PFSK-1 (cell line): ENCODE results near the gene ELMOD3.

Source experiments
- FOXP2 ChIP-seq: optimal IDR thresholded peaks from 2 replicates; pipeline ENCODE3; 2011; ENCODE audit warnings: borderline replicate concordance, control low read depth, inconsistent platforms; ENCODE audit not compliant: insufficient read depth; ENCODE audit errors: extremely low read length, extremely low read depth
- POLR2AphosphoS5 ChIP-seq: IDR thresholded peaks from 2 replicates; pipeline ENCODE4 v1.6.1; 2012; ENCODE audit warnings: low read depth, mild to moderate bottlenecking, control low read depth, low read length, moderate library complexity
- SIN3A ChIP-seq: IDR thresholded peaks from 2 replicates; pipeline ENCODE4 v1.6.1; 2012; ENCODE audit warnings: mild to moderate bottlenecking, low read length, moderate library complexity, borderline replicate concordance; ENCODE audit not compliant: insufficient read depth
- TAF1 ChIP-seq: IDR thresholded peaks from 2 replicates; pipeline ENCODE4 v1.6.1; 2012; ENCODE audit warnings: low read length, control low read depth, borderline replicate concordance; ENCODE audit not compliant: insufficient read depth
- TF ChIP-seq, protein P1 (sequence below), 2 experiments: IDR thresholded peaks; 2 replicates each; pipeline versions ENCODE4 v1.6.1 to v1.8.0; 2011 to 2012; ENCODE audit warnings: low read depth in 2 of 2, low read length in 2 of 2, control low read depth in 1 of 2, inconsistent platforms in 1 of 2, mild to moderate bottlenecking in 1 of 2, moderate library complexity in 1 of 2; ENCODE audit not compliant: insufficient read depth in 1 of 2

ELMOD3 gene

DNA sequence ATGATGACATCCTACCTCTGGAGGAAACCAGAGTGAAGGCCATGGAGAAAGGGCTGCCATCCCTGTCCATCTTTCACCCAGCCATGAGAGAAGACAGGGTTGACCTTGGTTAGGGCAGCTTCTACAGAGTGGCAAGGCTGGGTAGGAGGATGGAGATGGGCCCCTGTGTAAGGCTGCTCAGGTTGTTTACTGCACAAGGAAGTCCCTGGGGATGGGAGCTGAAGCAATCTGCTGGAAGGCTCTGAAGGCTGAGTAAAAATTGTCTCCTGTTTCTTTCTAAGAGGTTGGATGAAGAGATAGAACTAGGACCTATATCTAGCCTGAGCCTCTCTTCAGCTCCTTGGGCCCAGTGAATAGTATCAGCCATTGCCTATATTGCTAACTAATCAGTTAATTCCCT, 14.4 kb downstream of the ELMOD3 start:
- no peak for TF ChIP-seq TAF1
- no peak for TF ChIP-seq FOXP2
- no peak for TF ChIP-seq POLR2AphosphoS5
- TF ChIP-seq SIN3A: no peak
- TF ChIP-seq, protein P1, sequence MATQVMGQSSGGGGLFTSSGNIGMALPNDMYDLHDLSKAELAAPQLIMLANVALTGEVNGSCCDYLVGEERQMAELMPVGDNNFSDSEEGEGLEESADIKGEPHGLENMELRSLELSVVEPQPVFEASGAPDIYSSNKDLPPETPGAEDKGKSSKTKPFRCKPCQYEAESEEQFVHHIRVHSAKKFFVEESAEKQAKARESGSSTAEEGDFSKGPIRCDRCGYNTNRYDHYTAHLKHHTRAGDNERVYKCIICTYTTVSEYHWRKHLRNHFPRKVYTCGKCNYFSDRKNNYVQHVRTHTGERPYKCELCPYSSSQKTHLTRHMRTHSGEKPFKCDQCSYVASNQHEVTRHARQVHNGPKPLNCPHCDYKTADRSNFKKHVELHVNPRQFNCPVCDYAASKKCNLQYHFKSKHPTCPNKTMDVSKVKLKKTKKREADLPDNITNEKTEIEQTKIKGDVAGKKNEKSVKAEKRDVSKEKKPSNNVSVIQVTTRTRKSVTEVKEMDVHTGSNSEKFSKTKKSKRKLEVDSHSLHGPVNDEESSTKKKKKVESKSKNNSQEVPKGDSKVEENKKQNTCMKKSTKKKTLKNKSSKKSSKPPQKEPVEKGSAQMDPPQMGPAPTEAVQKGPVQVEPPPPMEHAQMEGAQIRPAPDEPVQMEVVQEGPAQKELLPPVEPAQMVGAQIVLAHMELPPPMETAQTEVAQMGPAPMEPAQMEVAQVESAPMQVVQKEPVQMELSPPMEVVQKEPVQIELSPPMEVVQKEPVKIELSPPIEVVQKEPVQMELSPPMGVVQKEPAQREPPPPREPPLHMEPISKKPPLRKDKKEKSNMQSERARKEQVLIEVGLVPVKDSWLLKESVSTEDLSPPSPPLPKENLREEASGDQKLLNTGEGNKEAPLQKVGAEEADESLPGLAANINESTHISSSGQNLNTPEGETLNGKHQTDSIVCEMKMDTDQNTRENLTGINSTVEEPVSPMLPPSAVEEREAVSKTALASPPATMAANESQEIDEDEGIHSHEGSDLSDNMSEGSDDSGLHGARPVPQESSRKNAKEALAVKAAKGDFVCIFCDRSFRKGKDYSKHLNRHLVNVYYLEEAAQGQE (IDR thresholded peaks at IDR 0.05; ENCODE audit: insufficient read depth in 1 of 2, low read depth in 2 of 2, low read length in 2 of 2): no peak

GRCh38 chr2:85369500-85369899, 14.9 kb downstream of the ELMOD3 start:
- no peak for TF ChIP-seq TAF1
- TF ChIP-seq, protein P1 (IDR thresholded peaks at IDR 0.05; ENCODE audit: insufficient read depth in 1 of 2, low read depth in 2 of 2, low read length in 2 of 2): no peak
- no peak for TF ChIP-seq POLR2AphosphoS5
- no peak for TF ChIP-seq SIN3A
- no peak for TF ChIP-seq FOXP2

- TF ChIP-seq, protein P1 (IDR thresholded peaks at IDR 0.05; ENCODE audit: insufficient read depth in 1 of 2, low read depth in 2 of 2, low read length in 2 of 2): no peak
- TF ChIP-seq FOXP2 (no peak), POLR2AphosphoS5 (no peak), TAF1 (no peak), SIN3A (no peak)
These were observed 16.5 kb downstream of the ELMOD3 start for GRCh38 chr2:85371045-85371444.

DNA sequence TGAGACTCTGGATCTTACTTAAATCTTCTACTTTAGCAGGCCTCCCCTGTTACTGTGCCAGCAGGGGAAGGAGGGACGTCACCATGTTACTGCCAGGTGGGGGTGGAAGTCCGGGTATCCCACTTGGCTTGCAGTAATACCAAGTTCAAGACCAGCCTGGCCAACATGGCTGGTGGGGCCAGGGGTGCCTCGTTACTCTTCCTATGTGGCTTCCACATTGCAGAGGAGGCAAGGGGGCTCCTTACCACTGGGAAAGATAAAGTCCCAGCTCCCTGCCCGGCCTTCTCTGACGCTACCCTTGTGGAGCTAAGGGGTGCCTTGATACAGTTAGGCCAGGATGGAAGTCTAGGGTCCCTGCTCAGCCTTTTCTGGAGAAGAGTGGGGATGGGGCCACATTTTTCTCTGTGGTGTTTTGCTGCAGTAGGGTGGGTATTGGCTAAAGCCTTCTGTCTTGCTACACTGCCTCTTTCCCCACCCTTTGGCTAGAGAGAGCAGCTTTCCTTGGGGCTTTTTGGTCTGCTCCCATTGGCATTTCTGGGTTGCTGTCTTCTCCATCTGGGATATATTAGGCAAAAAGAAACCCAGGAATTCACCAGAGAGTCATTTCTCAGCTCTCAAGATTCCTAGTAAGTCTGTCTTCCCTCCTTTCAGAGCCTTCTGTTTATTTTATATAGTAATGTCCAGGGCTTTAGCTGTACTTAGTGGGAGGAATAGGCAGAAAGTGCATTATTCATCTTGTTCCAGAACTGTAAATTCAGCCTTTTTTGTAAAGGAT, 21.9 kb downstream of the ELMOD3 start:
- TF ChIP-seq SIN3A (no peak), TAF1 (no peak), FOXP2 (no peak), POLR2AphosphoS5 (no peak)
- TF ChIP-seq, protein P1 (IDR thresholded peaks at IDR 0.05; ENCODE audit: insufficient read depth in 1 of 2, low read depth in 2 of 2, low read length in 2 of 2): no peak
